ENCODE data around the gene RBL2.

The RBL2 gene

GRCh38 chr16:53449816-53450517 lies 15.7 kb downstream of the RBL2 start:
- no peak for DNase-seq (ENCODE audit: low spot score)

GRCh38 chr16:53453928-53454327 lies 19.7 kb downstream of the RBL2 start:
- DNase-seq (ENCODE audit: low spot score) = no peak

- DNase-seq (ENCODE audit: low spot score) = no peak
Measured at GRCh38 chr16:53456625-53457024, 22.4 kb downstream of the RBL2 start.

- no peak for DNase-seq (ENCODE audit: low spot score)
Measured at GRCh38 chr16:53457670-53458069, 23.4 kb downstream of the RBL2 start.

GRCh38 chr16:53458635-53459034 lies 24.4 kb downstream of the RBL2 start:
- no peak for DNase-seq (ENCODE audit: low spot score)

- DNase-seq (ENCODE audit: low spot score) = no peak
Measured at GRCh38 chr16:53465606-53466280, 31.5 kb downstream of the RBL2 start.

GRCh38 chr16:53476867-53477266 lies 42.6 kb downstream of the RBL2 start:
- no peak for DNase-seq (ENCODE audit: low spot score)

- no peak for DNase-seq (ENCODE audit: low spot score)
Measured at GRCh38 chr16:53478965-53479364, 44.7 kb downstream of the RBL2 start.

- no peak for DNase-seq (ENCODE audit: low spot score)
Measured at GRCh38 chr16:53480394-53480793, 46.1 kb downstream of the RBL2 start.

- DNase-seq (ENCODE audit: low spot score) = no peak
Measured at GRCh38 chr16:53482123-53482522, 47.9 kb downstream of the RBL2 start.

GRCh38 chr16:53484542-53484941 lies 50.3 kb downstream of the RBL2 start:
- no peak for DNase-seq (ENCODE audit: low spot score)

GRCh38 chr16:53486230-53486629 lies 52.0 kb downstream of the RBL2 start:
- DNase-seq (ENCODE audit: low spot score) = no peak

GRCh38 chr16:53489755-53490154 lies 55.5 kb downstream of the RBL2 start:
- DNase-seq (ENCODE audit: low spot score) = no peak

- no peak for DNase-seq (ENCODE audit: low spot score)
Measured at GRCh38 chr16:53492503-53492902, 58.2 kb downstream of the RBL2 start.

GRCh38 chr16:53494636-53495035 lies 60.4 kb downstream of the RBL2 start:
- no peak for DNase-seq (ENCODE audit: low spot score)

GRCh38 chr16:53495325-53495724 lies 61.1 kb downstream of the RBL2 start:
- DNase-seq (ENCODE audit: low spot score) = no peak

GRCh38 chr16:53498984-53499383 lies 64.7 kb downstream of the RBL2 start:
- no peak for DNase-seq (ENCODE audit: low spot score)

- DNase-seq (ENCODE audit: low spot score) = no peak
Measured at GRCh38 chr16:53501216-53501859, 67.1 kb downstream of the RBL2 start.

GRCh38 chr16:53502331-53503269 lies 68.3 kb downstream of the RBL2 start, which contains the start of gene AKTIP:
Gene AKTIP (minus strand): TSS chr16:53503209. CDS start chr16:53500259, 2,950 bp downstream.
- DNase-seq (ENCODE audit: low spot score) = no peak

- peak; percentile 83 for DNase-seq (ENCODE audit: low spot score)
Measured at GRCh38 chr16:53503270-53503923, 69.1 kb downstream of the RBL2 start.

GRCh38 chr16:53503991-53504663 lies 69.9 kb downstream of the RBL2 start:
- DNase-seq (ENCODE audit: low spot score) = no peak
